BE2C (cell line): ENCODE measurements around the gene PRRT1B.

Experiments
- DNase-seq: peaks from one replicate; pipeline ENCODE4 v3.0.0-alpha.2; 2020
- H3K27me3 ChIP-seq: fragments of 250-450 bp; sonication (Bioruptor Pico); 2 replicates; pipeline ENCODE4 v1.5.1; 2020; ENCODE audit warnings: mild to moderate bottlenecking
- H3K36me3 ChIP-seq: fragments of 250-450 bp; sonication (Bioruptor Pico); 2 replicates; pipeline ENCODE4 v1.5.1; 2020; ENCODE audit warnings: mild to moderate bottlenecking
- H3K4me1 ChIP-seq: fragments of 250-450 bp; sonication (Bioruptor Pico); 2 replicates; pipeline ENCODE4 v1.5.1; 2020
- H3K4me3 ChIP-seq: 2 replicates; pipeline ENCODE4 v1.5.1; 2011; ENCODE audit warnings: low read depth, low read length
- H3K9me3 ChIP-seq: fragments of 250-450 bp; sonication (Bioruptor Pico); 2 replicates; pipeline ENCODE4 v1.5.1; 2020
- TF ChIP-seq, protein P1 (sequence below): IDR thresholded peaks from 2 replicates; pipeline ENCODE4 v1.5.1; 2012; ENCODE audit warnings: mild to moderate bottlenecking, low read depth, low read length

PRRT1B gene

DNA sequence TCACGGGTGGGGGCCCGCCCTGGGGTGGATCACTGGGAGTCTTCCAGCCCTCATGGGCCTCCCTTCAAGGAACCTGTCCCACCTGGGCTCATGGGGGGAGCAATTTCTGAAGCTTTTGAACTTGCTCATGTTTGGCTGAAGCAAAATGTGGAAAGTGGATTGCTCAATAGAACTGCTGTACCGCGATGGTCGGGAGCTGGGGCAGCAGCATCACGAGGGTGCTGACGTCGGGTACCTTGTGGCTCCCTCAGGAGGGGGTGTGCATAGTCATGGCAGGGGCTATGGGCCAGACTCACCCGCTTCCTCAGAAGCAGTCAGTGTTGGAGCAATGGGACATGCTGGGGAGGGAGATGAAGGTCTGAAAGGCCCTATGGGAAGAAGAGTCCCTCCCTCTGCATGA, 57.9 kb downstream of the PRRT1B start:
- Histone ChIP-seq H3K27me3 (no peaks in the 10 kb centered on the region), H3K4me3 (no peak overlapping the region), H3K36me3 (no peaks in the 10 kb centered on the region; the same call in 1 of the 2 replicates), H3K9me3 (no peaks in the 10 kb centered on the region), H3K4me1 (no peaks in the 10 kb centered on the region)
- TF ChIP-seq, protein P1, sequence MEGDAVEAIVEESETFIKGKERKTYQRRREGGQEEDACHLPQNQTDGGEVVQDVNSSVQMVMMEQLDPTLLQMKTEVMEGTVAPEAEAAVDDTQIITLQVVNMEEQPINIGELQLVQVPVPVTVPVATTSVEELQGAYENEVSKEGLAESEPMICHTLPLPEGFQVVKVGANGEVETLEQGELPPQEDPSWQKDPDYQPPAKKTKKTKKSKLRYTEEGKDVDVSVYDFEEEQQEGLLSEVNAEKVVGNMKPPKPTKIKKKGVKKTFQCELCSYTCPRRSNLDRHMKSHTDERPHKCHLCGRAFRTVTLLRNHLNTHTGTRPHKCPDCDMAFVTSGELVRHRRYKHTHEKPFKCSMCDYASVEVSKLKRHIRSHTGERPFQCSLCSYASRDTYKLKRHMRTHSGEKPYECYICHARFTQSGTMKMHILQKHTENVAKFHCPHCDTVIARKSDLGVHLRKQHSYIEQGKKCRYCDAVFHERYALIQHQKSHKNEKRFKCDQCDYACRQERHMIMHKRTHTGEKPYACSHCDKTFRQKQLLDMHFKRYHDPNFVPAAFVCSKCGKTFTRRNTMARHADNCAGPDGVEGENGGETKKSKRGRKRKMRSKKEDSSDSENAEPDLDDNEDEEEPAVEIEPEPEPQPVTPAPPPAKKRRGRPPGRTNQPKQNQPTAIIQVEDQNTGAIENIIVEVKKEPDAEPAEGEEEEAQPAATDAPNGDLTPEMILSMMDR, result no peak
- no peak for DNase-seq

- DNase-seq, result no peak
- H3K4me1 ChIP-seq, result no peaks in the 10 kb centered on the region
- no peaks in the 10 kb centered on the region; the same call in 1 of the 2 replicates for H3K36me3 ChIP-seq
- TF ChIP-seq, protein P1, result no peak
- no peaks in the 10 kb centered on the region for H3K9me3 ChIP-seq
- H3K27me3 ChIP-seq, result no peaks in the 10 kb centered on the region
- H3K4me3 ChIP-seq, result no peak overlapping the region
Measured at GRCh38 chr9:131603711-131604439, 58.6 kb downstream of the PRRT1B start.

- Histone ChIP-seq H3K4me1 (no peaks in the 10 kb centered on the region), H3K9me3 (no peaks in the 10 kb centered on the region), H3K4me3 (no peak overlapping the region), H3K36me3 (no peaks in the 10 kb centered on the region; the same call in 1 of the 2 replicates), H3K27me3 (no peaks in the 10 kb centered on the region)
- TF ChIP-seq, protein P1, result no peak
- no peak for DNase-seq
Measured at GRCh38 chr9:131605770-131606590, 60.7 kb downstream of the PRRT1B start.

GRCh38 chr9:131606896-131607567, 61.7 kb downstream of the PRRT1B start:
- H3K4me3 ChIP-seq, result no peak overlapping the region
- H3K4me1 ChIP-seq, result no peaks in the 10 kb centered on the region
- no peaks in the 10 kb centered on the region for H3K9me3 ChIP-seq
- TF ChIP-seq, protein P1, result no peak
- no peaks in the 10 kb centered on the region; the same call in 1 of the 2 replicates for H3K36me3 ChIP-seq
- DNase-seq, result no peak
- no peaks in the 10 kb centered on the region for H3K27me3 ChIP-seq

DNA sequence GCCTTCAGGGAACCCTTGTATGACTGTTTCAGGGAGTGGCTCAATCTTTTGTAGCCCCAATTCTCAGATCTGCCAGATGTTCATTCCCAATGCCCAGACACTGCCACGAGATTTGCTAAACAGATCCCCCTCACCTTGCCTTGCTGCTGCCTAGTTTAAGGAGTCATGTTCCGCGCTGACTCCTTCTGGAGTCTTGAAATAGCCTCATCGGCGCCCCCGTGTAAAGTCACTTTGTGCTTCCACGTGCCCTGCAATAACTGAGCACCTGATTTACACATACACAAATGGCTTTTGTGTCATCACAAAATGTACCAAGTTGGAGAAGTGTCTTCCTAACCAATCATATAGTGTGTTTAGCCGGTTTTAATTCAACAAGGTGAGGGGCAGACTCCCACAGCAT, 62.3 kb downstream of the PRRT1B start:
- Histone ChIP-seq H3K36me3 (no peaks in the 10 kb centered on the region; the same call in 1 of the 2 replicates), H3K27me3 (no peaks in the 10 kb centered on the region), H3K4me1 (no peaks in the 10 kb centered on the region), H3K4me3 (no peak overlapping the region), H3K9me3 (no peaks in the 10 kb centered on the region)
- TF ChIP-seq, protein P1, result no peak
- no peak for DNase-seq
